GM12878 (cell line): ENCODE measurements around the gene HMHB1.

Experiments used
- CBX5 ChIP-seq: sonication (generic); IDR thresholded peaks from 2 replicates; pipeline ENCODE4 v1.6.1; 2016; ENCODE audit warnings: low read depth, moderate library complexity, mild to moderate bottlenecking, inconsistent platforms
- CEBPB ChIP-seq, 2 experiments: fragments of 150-350 bp in 1 of 2; IDR thresholded peaks; 2 replicates each; pipeline ENCODE4 v1.6.1; 2012 to 2014; ENCODE audit warnings: low read depth in 2 of 2, low read length in 2 of 2, borderline replicate concordance in 1 of 2, inconsistent platforms in 1 of 2
- CHD4 ChIP-seq: fragments of 200-600 bp; sonication (generic); IDR thresholded peaks from 2 replicates; pipeline ENCODE4 v1.6.1; 2016; ENCODE audit warnings: mild to moderate bottlenecking
- E4F1 ChIP-seq: fragments of 450-650 bp; IDR thresholded peaks from 2 replicates; pipeline ENCODE4 v1.6.1; 2018; ENCODE audit warnings: borderline replicate concordance, mild to moderate bottlenecking; ENCODE audit not compliant: partially characterized antibody
- FOS ChIP-seq: IDR thresholded peaks from 3 replicates; pipeline ENCODE4 v1.6.1; 2011; ENCODE audit warnings: borderline replicate concordance; ENCODE audit not compliant: insufficient read length; ENCODE audit errors: extremely low read depth
- LARP7 ChIP-seq: fragments of 450-650 bp; IDR thresholded peaks from 2 replicates; pipeline ENCODE4 v1.6.1; 2017; ENCODE audit warnings: mild to moderate bottlenecking
- POLR2AphosphoS5 ChIP-seq: IDR thresholded peaks from 2 replicates; pipeline ENCODE4 v1.6.1; 2011; ENCODE audit warnings: mild to moderate bottlenecking, low read length, inconsistent platforms
- SRF ChIP-seq, 2 experiments: IDR thresholded peaks; 2 replicates each; pipeline ENCODE4 v1.6.1; 2011; ENCODE audit warnings: low read depth in 2 of 2, low read length in 2 of 2, mild to moderate bottlenecking in 1 of 2, moderate library complexity in 1 of 2

GRCh38 chr5:143779506-143779905 lies 32.5 kb upstream of the HMHB1 start:
- TF ChIP-seq CEBPB (IDR thresholded peaks at IDR 0.05; ENCODE audit: borderline replicate concordance in 1 of 2, low read depth in 2 of 2, low read length in 2 of 2): no peak
- TF ChIP-seq E4F1: no peak
- no peak for TF ChIP-seq POLR2AphosphoS5
- TF ChIP-seq SRF (IDR thresholded peaks at IDR 0.05; ENCODE audit: low read depth in 2 of 2, low read length in 2 of 2): no peak
- TF ChIP-seq FOS: no peak
- no peak for TF ChIP-seq CHD4
- no peak for TF ChIP-seq CBX5
- TF ChIP-seq LARP7: no peak
